Measurements from ENCODE around the gene SH2D4B.

Gene SH2D4B

DNA sequence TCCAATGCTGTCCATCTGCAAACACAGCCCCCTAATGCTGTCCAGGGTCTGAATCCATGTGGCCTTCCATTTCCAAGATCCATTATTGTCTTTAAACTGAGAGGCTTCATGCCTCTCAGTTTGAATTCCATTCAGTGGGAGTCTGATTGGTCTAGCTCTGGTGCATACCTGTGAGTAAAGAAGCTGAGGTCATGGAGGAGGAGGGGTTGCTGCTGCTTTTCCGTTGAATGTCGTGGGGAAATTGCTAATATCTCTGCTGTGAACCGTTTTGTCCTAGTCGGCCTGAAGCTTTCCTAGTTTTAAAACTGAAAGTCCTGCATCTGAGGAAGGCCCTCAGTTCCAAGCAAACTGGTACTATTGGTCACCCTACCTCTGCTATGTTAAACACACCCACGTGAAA lies 17.7 kb downstream of the SH2D4B start:
- H3K4me3 ChIP-seq, result no peak overlapping the region
- H3K36me3 ChIP-seq (replicated peaks), result no peaks in the 10 kb centered on the region
- H3K4me1 ChIP-seq, result no peaks in the 10 kb centered on the region
- in situ Hi-C loops (cut with MboI; ENCODE audit: low sequenced_read_pairs), result no loop called here
- DNase-seq (ENCODE audit: low spot score in 2 of 2), result no peak
- no peaks in the 10 kb centered on the region for H3K9me3 ChIP-seq
- H3K27me3 ChIP-seq (ENCODE audit: low read depth), result peaks cover 4% of the 10 kb centered on the region; the same call in 1 of the 2 replicates

- Histone ChIP-seq H3K27me3 (ENCODE audit: low read depth) (peaks cover under 1% of the 10 kb centered on the region; the same call in 1 of the 2 replicates), H3K9me3 (no peaks in the 10 kb centered on the region), H3K4me3 (no peak overlapping the region), H3K36me3 (replicated peaks) (no peaks in the 10 kb centered on the region), H3K4me1 (no peaks in the 10 kb centered on the region)
- in situ Hi-C loops (cut with MboI; ENCODE audit: low sequenced_read_pairs), result no loop called here
- no peak for DNase-seq (ENCODE audit: low spot score in 2 of 2)
Observed at GRCh38 chr10:80561950-80562349, 24.2 kb downstream of the SH2D4B start.

- DNase-seq (ENCODE audit: low spot score in 2 of 2), result no peak
- in situ Hi-C loops (cut with MboI; ENCODE audit: low sequenced_read_pairs), result no loop called here
Observed at GRCh38 chr10:80567292-80567691, 29.6 kb downstream of the SH2D4B start.

GRCh38 chr10:80569131-80569895 lies 31.6 kb downstream of the SH2D4B start:
- in situ Hi-C loops (cut with MboI; ENCODE audit: low sequenced_read_pairs), result no loop called here
- Histone ChIP-seq H3K4me1 (no peaks in the 10 kb centered on the region), H3K4me3 (no peak overlapping the region), H3K27me3 (ENCODE audit: low read depth) (no peaks in the 10 kb centered on the region), H3K9me3 (no peaks in the 10 kb centered on the region), H3K36me3 (replicated peaks) (no peaks in the 10 kb centered on the region)
- no peak for DNase-seq (ENCODE audit: low spot score in 2 of 2)

More at GRCh38 chr10:80567292-80567691, 29.6 kb downstream of the SH2D4B start:
- Histone ChIP-seq H3K36me3 (replicated peaks) (no peaks in the 10 kb centered on the region), H3K27me3 (ENCODE audit: low read depth) (no peaks in the 10 kb centered on the region), H3K4me1 (no peaks in the 10 kb centered on the region), H3K4me3 (no peak overlapping the region), H3K9me3 (no peaks in the 10 kb centered on the region)

DNA sequence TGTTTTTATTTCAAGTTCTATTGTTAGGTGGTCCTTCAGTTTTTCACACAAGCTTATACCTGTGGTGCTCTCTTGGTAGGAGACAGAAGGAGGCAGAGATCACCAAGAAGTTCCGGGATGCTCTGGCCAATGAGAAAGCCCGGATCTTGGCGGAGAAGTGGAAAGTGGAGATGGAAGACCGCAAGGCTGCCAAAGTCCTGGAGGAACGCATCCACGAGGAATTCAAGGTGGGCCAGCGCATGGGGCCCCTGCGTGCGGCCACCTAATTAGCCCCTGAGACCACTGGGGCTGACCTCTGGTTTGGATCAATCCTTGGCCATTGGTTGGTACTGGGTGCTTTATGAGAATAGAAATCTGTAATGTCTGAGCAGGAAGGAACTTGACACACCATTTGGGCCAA lies 33.6 kb downstream of the SH2D4B start:
- DNase-seq (ENCODE audit: low spot score in 2 of 2), result no peak
- H3K4me3 ChIP-seq, result no peak overlapping the region
- H3K9me3 ChIP-seq, result no peaks in the 10 kb centered on the region
- no peaks in the 10 kb centered on the region for H3K36me3 ChIP-seq (replicated peaks)
- H3K4me1 ChIP-seq, result no peaks in the 10 kb centered on the region
- no peaks in the 10 kb centered on the region for H3K27me3 ChIP-seq (ENCODE audit: low read depth)
- in situ Hi-C loops (cut with MboI; ENCODE audit: low sequenced_read_pairs), result no loop called here

DNA sequence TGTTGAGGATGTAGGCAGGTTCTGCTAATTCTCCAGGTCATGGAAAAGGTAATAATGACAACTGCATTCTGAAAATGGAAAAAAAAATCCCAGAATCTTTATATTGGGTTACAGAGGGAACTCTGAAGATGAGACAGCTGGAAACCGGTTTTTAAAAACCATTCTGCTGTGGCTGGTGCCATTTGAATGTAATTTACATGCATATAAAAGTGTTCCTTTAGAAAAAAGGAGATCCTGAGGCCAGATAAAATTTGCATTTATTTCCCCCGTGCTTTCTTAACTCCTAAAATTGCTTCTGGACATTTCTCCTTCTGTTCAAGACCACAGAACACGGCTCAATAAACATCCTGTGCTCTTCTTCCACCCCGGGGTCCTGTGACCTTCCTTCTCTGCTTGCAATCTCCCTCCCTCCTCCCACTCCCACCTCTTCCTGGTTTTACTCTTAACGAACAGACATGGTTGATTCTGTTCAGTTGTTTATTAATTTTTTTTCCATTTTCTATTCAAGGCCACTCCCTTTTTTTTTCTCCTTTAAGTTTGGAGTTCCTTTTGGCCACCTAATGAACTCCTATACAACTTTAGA lies 41.6 kb downstream of the SH2D4B start:
- H3K27me3 ChIP-seq (ENCODE audit: low read depth), result no peaks in the 10 kb centered on the region; the same call in 1 of the 2 replicates
- in situ Hi-C loops (cut with MboI; ENCODE audit: low sequenced_read_pairs), result no loop called here
- H3K36me3 ChIP-seq (replicated peaks), result no peaks in the 10 kb centered on the region
- no peaks in the 10 kb centered on the region for H3K9me3 ChIP-seq
- H3K4me1 ChIP-seq, result no peaks in the 10 kb centered on the region
- DNase-seq (ENCODE audit: low spot score in 2 of 2), result no peak
- no peak overlapping the region for H3K4me3 ChIP-seq

DNA sequence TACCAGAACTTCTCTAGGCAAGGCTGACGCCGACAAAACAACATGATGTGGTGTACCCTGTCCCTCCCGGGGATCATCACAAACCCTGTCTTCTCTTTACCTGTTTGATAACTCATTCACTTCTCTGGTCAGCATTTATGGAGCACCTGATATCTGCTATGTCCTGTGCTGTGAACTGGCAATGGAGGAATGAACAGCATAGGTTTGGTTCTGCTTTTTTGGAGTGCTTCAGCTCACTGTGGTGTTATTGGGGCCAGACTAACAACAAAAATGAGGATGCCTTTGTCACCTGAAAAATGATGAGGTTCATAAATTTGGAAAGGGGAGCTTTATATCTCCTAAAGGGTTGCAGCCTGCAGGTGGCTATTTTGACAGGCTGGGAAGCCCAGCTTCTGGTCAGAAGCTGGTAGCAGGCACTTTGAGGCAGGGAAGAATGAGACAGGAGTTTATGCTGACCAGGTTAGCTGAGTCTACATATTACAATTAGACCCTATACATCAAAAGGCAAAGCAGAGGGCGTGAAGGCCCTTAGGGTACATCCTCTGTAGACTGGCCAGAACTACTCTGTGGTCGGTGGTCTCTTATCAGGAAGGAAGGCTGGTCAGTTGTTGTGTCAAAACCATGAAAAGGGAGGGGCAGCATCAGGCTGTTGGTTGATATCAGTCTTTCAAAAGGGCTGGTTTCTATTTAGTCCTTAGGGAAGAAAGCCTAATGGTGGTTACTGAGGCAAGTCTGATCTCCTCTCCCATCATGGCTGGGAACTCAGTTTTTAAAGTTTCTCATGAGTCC lies 42.3 kb downstream of the SH2D4B start:
- Histone ChIP-seq H3K9me3 (no peaks in the 10 kb centered on the region), H3K4me3 (no peak overlapping the region), H3K36me3 (replicated peaks) (no peaks in the 10 kb centered on the region), H3K4me1 (no peaks in the 10 kb centered on the region), H3K27me3 (ENCODE audit: low read depth) (no peaks in the 10 kb centered on the region; the same call in 1 of the 2 replicates)
- in situ Hi-C loops (cut with MboI; ENCODE audit: low sequenced_read_pairs), result no loop called here
- DNase-seq (ENCODE audit: low spot score in 2 of 2), result no peak

GRCh38 chr10:80580638-80581468 lies 43.2 kb downstream of the SH2D4B start:
- Histone ChIP-seq H3K4me3 (no peak overlapping the region), H3K9me3 (no peaks in the 10 kb centered on the region), H3K4me1 (no peaks in the 10 kb centered on the region), H3K27me3 (ENCODE audit: low read depth) (no peaks in the 10 kb centered on the region; the same call in 1 of the 2 replicates), H3K36me3 (replicated peaks) (no peaks in the 10 kb centered on the region)
- DNase-seq (ENCODE audit: low spot score in 2 of 2), result no peak
- in situ Hi-C loops (cut with MboI; ENCODE audit: low sequenced_read_pairs), result no loop called here

DNA sequence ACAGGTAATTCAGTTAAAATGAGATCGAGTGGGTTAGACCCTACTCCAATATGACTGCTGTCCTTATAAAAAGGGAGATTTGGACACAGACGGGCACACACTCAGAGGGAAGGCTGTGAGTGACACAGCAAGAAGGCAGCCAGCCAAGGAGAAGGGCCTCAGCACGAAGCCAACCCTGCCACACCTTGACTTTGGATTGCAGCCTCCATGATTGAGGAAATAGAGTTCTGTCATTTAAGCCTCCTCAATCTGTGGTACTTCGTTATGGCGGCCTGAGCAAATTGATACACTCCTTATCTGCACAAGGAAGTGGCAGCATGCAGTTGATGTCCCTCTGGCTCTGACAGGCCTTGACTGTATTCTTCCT lies 43.8 kb downstream of the SH2D4B start:
- H3K4me3 ChIP-seq, result no peak overlapping the region
- H3K4me1 ChIP-seq, result no peaks in the 10 kb centered on the region
- no peaks in the 10 kb centered on the region for H3K36me3 ChIP-seq (replicated peaks)
- H3K27me3 ChIP-seq (ENCODE audit: low read depth), result no peaks in the 10 kb centered on the region; the same call in 1 of the 2 replicates
- in situ Hi-C loops (cut with MboI; ENCODE audit: low sequenced_read_pairs), result no loop called here
- DNase-seq (ENCODE audit: low spot score in 2 of 2), result no peak
- H3K9me3 ChIP-seq, result no peaks in the 10 kb centered on the region

- in situ Hi-C loops (cut with MboI; ENCODE audit: low sequenced_read_pairs), result no loop called here
- no peaks in the 10 kb centered on the region; the same call in 1 of the 2 replicates for H3K27me3 ChIP-seq (ENCODE audit: low read depth)
Observed at GRCh38 chr10:80582286-80582960, 44.7 kb downstream of the SH2D4B start.

GRCh38 chr10:80583685-80584084 lies 46.0 kb downstream of the SH2D4B start:
- in situ Hi-C loops (cut with MboI; ENCODE audit: low sequenced_read_pairs), result no loop called here
- Histone ChIP-seq H3K4me1 (no peaks in the 10 kb centered on the region), H3K4me3 (no peak overlapping the region), H3K36me3 (replicated peaks) (no peaks in the 10 kb centered on the region), H3K9me3 (no peaks in the 10 kb centered on the region), H3K27me3 (ENCODE audit: low read depth) (no peaks in the 10 kb centered on the region; the same call in 1 of the 2 replicates)
- no peak for DNase-seq (ENCODE audit: low spot score in 2 of 2)

More at GRCh38 chr10:80582286-80582960, 44.7 kb downstream of the SH2D4B start:
- Histone ChIP-seq H3K4me3 (no peak overlapping the region), H3K36me3 (replicated peaks) (no peaks in the 10 kb centered on the region), H3K9me3 (no peaks in the 10 kb centered on the region), H3K4me1 (no peaks in the 10 kb centered on the region)
- DNase-seq (ENCODE audit: low spot score in 2 of 2), result no peak

DNA sequence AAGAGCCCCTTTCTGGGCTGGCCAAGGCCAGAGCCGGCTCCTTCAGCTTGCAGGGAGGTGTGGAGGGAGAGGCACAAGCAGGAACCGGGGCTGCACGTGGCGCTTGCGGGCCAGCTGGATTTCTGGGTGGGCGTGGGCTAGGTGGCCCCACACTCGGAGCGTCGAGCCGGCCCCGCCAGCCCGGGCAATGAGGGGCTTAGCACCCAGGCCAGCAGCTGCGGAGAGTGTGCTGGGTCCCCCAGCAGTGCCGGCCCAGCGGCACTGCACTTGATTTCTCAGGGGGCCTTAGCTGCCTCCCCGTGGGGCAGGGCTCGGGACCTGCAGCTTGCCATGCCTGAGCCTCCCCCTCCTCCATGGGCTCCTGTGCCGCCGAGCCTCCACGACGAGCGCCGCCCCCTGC lies 48.1 kb downstream of the SH2D4B start:
- Histone ChIP-seq H3K4me3 (no peak overlapping the region), H3K4me1 (no peaks in the 10 kb centered on the region), H3K36me3 (replicated peaks) (no peaks in the 10 kb centered on the region), H3K9me3 (no peaks in the 10 kb centered on the region), H3K27me3 (ENCODE audit: low read depth) (no peaks in the 10 kb centered on the region; the same call in 1 of the 2 replicates)
- DNase-seq (ENCODE audit: low spot score in 2 of 2), result no peak
- in situ Hi-C loops (cut with MboI; ENCODE audit: low sequenced_read_pairs), result no loop called here

- no peaks in the 10 kb centered on the region for H3K9me3 ChIP-seq
- H3K27me3 ChIP-seq (ENCODE audit: low read depth), result no peaks in the 10 kb centered on the region; the same call in 1 of the 2 replicates
- H3K36me3 ChIP-seq (replicated peaks), result no peaks in the 10 kb centered on the region
- in situ Hi-C loops (cut with MboI; ENCODE audit: low sequenced_read_pairs), result no loop called here
- no peak for DNase-seq (ENCODE audit: low spot score in 2 of 2)
- no peak overlapping the region for H3K4me3 ChIP-seq
- no peaks in the 10 kb centered on the region for H3K4me1 ChIP-seq
Observed at GRCh38 chr10:80588546-80588945, 50.8 kb downstream of the SH2D4B start.

Data from HAP-1 (cell line).